ENCODE results near the gene NDUFB11. TPM values are rescaled to one million over a fixed set of nuclear protein-coding genes. Genes with fewer than 3 reads are reported as not detected.

The NDUFB11 gene
- polyA plus RNA-seq (2014; cell fraction: cytosol; rRNA removed): 144 and 154 TPM in 2 replicates
- 87.7 and 101 TPM in 2 replicates for polyA plus RNA-seq (2014; cell fraction: nucleus; rRNA removed)

GRCh38 chrX:47144626-47145394 lies at the start of gene NDUFB11, which contains the start of gene RBM10:
NDUFB11 (minus strand) TSS chrX:47144702; CDS start chrX:47144679, 23 bp downstream.
RBM10 (plus strand) TSS chrX:47145221; CDS start chrX:47147482, 2,261 bp downstream.
- peak; percentile 94 for DNase-seq (ENCODE audit: low spot score)

DNA sequence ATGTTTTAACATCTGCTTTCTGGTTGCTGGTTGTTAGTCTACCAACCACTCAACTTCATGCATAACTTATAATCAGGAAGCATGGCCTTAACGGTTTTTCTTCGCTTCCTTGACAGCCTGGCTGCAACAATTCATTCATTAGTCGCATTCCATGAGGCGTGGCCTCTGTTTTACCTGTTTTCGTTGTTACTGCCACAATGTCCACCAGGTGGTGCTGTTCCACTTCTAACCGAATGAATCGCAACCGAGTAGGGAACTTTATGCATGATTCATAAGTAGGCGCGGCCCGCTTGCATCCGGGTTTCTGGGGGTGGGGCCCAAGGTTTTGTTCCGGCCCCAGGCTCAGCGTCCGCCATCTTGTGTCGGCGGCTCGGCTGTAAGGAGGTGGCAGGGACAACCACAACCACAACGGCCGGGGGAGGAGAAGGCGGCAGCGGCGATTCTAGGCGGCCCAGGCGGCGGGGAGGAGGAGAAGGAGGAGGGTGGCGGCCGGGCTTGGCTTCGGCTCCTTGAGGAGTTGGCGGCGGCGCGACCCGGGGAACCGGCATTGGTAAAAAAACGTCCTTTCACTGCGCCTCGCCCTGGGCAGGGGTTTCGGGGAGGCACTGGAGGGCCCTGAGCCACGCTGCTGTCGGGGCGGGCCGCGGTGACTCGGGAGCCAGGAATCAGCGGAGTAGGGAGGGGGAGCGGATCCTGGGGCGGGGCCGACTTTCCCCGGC lies 49.1 kb upstream of the NDUFB11 start, which contains the start of gene UBA1:
TSS of gene UBA1 (plus strand) at position 355 of the 719 bp plus-strand sequence. CDS start 4,974 bp downstream, outside the sequence.
- peak; percentile 93 for DNase-seq (ENCODE audit: low spot score)

DNA sequence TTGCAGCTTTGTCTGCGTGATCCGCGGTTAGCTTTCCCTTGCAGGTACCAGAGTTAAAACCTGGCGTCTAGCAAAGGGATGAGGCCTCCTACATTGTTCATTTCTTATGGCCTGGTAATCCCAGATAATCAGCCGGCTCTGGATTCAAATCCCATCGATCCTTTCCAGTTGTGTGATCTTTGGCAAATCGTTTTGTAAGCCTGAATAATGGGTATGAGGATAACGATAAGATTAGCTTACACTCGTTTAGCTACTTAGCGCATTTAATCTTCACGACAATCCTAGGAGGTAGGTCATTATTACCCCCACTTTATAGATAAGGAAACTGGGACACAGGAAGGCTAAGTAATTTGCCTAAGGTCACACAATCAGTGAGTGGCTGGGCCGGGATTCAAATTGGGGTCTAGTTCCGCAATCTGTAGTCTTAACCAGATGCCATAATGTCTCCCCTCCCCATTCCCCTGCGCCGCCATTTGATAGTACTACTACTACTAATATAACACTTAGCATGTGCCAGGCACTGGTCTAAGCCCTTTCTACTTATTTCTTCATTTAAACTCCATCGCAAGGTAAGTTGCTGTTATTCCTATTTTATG lies 47.4 kb upstream of the NDUFB11 start:
- no peak for DNase-seq (ENCODE audit: low spot score)

- DNase-seq (ENCODE audit: low spot score): peak; percentile 11
Observed at GRCh38 chrX:47191331-47191730, 46.8 kb upstream of the NDUFB11 start.

DNA sequence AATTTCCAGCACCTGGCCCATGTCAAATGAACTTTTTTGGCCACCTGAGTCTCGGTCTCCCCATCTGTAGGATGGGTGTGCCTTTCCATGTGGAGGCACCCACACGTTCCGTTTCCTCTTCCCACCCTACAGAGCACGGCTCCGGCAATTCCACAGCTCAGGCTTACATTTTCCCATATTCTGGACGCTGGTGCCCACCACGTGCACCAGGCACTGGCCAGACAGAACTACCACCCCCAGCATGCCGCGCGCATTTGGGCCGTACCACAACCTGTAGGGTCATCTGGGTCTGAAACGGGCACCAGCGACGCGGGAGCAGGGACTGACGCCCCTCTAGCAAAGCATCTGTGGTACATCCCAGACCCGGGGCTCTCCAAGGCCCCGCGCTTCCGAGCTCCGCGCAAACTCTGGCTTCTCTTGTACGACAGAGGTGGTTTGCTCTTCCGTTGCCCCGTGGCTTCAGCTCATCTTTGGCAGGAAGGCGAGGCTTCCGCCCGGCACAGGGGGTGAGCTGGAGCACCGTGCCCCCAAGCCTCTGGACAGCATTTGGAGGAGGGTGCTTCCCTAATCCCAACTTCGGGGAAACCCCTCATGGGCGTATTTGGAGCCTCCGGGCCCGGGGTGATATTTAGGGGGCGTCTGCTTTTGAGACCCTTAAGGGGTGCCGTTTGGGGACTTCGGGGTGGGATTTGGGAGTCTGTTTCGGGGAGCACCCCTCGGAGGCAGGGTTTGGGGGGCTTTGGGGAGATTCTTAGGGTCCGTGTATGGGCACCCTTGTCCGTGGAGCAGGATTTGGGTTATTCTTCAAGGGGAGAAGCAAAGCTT lies 46.2 kb upstream of the NDUFB11 start:
- peak; percentile 94 for DNase-seq (ENCODE audit: low spot score)

DNA sequence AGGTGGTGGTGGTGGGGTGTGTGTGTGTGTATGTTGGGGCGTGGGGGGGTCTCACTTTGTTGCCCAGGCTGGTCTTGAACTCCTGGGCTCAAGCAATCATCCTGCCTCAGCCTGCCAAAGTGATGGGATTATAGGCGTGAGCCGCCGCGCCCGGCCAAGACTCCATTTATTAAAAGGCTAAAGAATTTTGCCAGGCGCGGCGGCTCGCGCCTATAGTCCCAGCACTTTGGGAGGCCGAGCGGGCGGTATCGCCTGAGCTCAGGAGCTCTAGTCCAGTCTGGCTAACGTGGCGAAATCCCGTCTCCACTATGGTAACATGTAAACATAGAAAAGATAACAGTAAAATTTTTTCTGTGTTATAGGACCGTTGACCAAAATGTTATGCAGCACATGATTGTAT lies 45.4 kb upstream of the NDUFB11 start:
- no peak for DNase-seq (ENCODE audit: low spot score)

GRCh38 chrX:47187106-47187677 lies 42.7 kb upstream of the NDUFB11 start:
- no peak for DNase-seq (ENCODE audit: low spot score)

DNA sequence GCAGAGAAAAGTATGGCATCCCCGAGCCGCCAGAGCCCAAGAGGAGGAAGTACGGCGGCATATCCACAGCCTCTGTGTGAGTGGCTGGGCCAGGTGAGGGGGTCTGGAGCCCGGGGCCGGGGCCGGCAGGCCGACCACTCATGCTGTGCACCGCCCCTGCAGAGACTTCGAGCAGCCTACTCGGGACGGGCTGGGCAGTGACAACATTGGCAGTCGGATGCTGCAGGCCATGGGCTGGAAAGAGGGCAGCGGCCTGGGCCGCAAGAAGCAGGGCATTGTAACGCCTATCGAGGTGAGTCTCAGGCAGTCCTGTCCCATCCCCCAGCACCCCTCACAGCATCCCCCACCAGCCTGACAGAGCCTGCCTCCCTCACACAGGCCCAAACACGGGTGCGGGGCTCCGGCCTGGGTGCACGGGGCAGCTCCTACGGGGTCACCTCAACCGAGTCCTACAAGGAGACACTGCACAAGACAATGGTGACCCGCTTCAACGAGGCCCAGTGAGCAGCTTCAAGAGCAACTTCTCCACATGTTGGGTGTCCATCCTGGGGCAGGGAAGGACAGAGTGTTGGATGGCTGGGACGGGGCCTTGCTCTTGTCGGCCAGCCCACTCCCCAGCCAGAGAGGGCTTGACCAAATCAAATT lies 41.7 kb upstream of the NDUFB11 start:
- no peak for DNase-seq (ENCODE audit: low spot score)

GRCh38 chrX:47185241-47185640 lies 40.7 kb upstream of the NDUFB11 start:
- no peak for DNase-seq (ENCODE audit: low spot score)

GRCh38 chrX:47184486-47184885 lies 40.0 kb upstream of the NDUFB11 start:
- DNase-seq (ENCODE audit: low spot score): no peak

- DNase-seq (ENCODE audit: low spot score): no peak
Observed at GRCh38 chrX:47182106-47182700, 37.7 kb upstream of the NDUFB11 start.

DNA sequence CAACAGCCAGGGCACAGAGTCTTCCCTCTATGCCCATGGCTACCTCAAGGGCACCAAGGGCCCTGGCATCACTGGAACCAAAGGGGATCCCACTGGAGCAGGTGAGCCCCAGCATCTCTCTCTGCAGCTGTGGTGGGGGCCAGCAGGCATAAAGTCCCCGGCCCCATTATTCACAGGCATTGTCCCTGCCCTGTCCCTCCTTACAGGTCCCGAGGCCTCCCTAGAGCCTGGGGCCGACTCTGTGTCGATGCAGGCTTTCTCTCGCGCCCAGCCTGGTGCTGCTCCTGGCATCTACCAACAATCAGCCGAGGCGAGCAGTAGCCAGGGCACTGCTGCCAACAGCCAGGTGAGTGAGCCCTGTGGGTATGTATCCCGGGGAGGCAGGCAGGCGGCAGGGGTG lies 36.8 kb upstream of the NDUFB11 start:
- DNase-seq (ENCODE audit: low spot score): no peak

DNA sequence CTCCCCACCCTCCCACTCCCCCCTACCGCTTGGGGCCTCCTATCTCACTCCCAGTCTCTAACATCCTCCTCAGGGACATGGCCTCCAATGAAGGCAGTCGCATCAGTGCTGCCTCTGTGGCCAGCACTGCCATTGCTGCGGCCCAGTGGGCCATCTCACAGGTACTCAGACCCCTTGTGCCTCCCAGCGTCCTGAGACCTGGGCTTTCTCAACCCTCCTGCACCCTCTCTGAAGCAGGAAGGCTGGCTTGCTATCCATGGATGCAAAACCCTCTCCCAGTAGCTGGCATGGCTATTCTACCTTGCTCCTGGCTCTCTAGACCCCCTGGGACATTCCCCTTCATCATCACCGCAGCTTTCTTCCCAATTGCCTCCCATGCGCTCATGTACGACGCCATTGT lies 35.8 kb upstream of the NDUFB11 start:
- no peak for DNase-seq (ENCODE audit: low spot score)

GRCh38 chrX:47179928-47180255 lies 35.4 kb upstream of the NDUFB11 start:
- no peak for DNase-seq (ENCODE audit: low spot score)

- no peak for DNase-seq (ENCODE audit: low spot score)
Observed at GRCh38 chrX:47179221-47179927, 34.9 kb upstream of the NDUFB11 start.

DNA sequence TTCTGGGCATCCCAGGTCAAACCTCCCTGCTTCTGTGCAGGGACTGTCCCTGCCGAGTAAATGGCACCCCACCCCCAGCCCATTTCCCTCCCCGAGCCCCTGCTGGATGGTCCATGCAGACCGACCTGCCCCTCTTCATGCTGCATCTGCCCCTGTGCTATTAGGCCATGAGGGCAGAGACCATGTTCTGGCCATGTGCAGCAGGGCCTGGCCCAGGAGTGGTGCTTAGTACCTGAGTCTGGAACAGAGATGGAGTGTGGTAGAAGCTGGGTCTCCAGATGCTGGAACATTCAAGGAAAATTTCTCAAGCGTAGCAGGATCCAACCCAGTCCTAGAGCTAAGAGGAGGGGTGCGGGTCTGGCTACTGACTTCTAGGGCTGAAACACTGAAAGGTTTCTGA lies 33.8 kb upstream of the NDUFB11 start:
- no peak for DNase-seq (ENCODE audit: low spot score)

DNA sequence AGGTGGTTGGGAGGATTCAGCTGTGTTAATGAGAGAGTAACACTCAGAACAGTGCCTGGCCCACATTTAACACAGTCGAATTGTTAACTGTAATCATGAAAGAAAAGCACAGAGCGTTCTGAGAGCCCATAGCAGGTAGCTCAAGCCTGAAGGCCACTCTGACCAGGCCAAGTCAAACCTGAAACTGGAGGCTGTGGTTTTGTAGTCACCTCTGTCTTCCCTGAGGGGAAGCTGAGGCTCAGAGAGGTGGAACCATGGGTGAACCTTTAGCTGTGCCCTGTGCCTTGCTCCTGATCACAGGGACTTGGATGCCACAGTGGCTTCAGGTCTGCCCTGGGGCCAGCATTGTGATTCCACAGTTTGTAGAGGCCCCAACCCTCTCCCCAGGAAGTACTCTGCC lies 32.6 kb upstream of the NDUFB11 start:
- DNase-seq (ENCODE audit: low spot score): no peak

DNA sequence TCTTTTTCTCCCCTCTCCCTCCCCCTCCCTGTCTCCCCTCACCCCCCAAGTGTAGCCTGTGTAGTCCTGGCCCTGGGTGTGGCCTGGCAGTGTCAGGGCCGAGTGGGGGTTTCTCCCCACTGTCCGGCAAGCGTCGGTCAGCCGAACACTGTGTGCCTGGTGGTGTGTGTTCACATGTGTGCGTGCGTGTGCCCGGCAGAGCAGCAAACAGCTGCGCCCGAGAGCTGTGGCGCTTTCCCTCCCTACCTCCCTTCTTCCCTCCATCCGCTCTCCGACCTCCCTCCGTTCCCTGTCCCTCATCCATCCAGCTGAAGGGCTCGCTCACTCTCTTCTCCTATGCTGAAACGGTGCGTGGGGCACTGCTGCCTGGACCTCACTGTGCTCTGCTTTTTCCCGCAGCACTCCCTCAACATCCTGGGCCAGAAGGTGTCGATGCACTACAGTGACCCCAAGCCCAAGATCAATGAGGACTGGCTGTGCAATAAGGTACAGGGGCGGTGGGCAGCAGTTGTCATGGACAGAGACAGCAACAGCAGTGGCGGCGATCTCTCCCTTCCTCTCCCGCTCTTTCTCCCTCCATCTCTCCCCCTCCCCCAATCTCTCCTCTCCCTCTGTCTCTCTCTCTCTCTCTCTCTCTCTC lies 31.7 kb upstream of the NDUFB11 start:
- no peak for DNase-seq (ENCODE audit: low spot score)

- no peak for DNase-seq (ENCODE audit: low spot score)
Observed at GRCh38 chrX:47175588-47175980, 31.1 kb upstream of the NDUFB11 start.
